Umbilical cord (tissue), 2 donors: ENCODE data around the gene PDE6A. TPM values are rescaled to one million over a fixed set of nuclear protein-coding genes. Genes with fewer than 3 reads are reported as not detected.
"Not testable (repeated sequence)": the region's sequence is repeated elsewhere in the genome, so short reads cannot be mapped to it uniquely, and the experiment has no call there.

Experiments used
- DNase-seq: peaks from one replicate; pipeline ENCODE4 v3.0.0-alpha.2; 2015; ENCODE audit warnings: low spot score
- total RNA-seq: library from RNA; depleted of rRNA; stranded (reverse); fragments of >200 nt; gene quantifications from one replicate; pipeline ENCODE4 v1.2.3, GENCODE V29; 2014; ENCODE audit warnings: low replicate concordance; ENCODE audit not compliant: insufficient read depth

The PDE6A gene
- total RNA-seq, 1 donor from 2014 or later, result 5.3 TPM

GRCh38 chr5:149953436-149954121, 9.0 kb upstream of the PDE6A start:
- DNase-seq, result no peak

DNA sequence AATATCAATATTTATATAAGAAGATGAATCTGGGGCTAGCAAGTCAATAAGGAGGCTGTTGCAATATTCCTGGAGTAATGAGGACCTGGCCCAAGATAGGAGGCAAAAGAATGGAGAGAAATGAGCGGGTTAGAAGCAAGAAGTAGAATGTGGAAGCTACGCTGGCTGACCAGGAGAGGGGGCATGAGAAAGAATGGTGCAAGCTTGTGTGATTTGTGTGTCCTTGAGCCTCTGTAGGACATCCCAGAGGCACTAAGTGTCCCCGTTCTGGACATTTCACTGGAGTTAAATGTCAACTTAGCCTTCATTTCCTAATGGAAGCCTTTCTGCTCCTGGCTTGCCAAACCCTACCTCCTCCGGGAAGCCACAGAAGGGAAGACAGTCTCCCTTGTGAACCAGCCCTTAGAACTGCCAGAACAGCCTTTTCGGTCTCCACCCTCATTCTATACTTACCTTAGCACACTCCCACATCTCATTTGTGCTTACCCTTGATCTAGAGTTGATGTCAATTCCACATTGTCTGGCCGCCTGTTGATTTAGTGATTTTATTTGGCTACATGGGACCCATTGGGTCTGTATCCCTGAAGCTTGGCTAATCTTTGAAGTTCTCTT, 6.7 kb upstream of the PDE6A start:
- DNase-seq, result no peak

DNA sequence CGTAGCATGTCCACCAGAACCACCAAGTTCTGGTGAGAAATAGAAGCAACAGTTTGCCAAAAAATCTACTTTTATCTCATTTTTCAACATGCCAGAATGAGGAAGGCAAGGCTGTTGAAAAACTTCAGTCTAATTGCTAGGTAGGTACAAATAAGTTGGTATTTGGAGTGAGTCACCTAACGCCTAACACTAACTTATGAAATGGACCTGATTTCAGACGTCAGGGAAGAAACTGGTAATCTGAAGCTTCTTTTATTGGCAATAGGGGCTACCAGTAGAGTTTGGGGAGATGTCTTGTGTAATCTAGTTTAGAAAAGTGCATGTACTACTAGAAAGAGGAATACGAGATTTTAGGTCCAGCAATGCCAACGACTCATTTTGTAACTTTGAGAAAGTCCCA, 4.4 kb upstream of the PDE6A start:
- DNase-seq, result no peak

DNA sequence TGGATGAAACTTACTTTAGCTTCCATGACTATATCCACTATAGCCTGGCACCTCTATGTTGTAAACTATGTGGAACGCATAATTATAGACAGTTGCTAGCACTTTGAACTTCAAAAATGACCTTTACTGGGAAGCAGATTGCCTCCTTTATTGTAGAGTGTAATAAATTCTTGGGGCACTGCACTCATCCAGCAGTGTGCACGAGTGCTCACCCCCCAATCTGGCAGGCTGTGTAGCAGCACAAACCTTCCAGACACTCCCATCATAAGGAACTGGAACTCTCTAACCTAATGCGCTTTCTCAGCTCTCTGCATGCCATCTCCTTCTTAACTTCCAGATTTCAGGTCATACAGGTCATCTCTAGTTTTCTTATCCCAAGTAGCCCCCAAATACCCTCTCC, 1.5 kb upstream of the PDE6A start:
- no peak for DNase-seq

DNA sequence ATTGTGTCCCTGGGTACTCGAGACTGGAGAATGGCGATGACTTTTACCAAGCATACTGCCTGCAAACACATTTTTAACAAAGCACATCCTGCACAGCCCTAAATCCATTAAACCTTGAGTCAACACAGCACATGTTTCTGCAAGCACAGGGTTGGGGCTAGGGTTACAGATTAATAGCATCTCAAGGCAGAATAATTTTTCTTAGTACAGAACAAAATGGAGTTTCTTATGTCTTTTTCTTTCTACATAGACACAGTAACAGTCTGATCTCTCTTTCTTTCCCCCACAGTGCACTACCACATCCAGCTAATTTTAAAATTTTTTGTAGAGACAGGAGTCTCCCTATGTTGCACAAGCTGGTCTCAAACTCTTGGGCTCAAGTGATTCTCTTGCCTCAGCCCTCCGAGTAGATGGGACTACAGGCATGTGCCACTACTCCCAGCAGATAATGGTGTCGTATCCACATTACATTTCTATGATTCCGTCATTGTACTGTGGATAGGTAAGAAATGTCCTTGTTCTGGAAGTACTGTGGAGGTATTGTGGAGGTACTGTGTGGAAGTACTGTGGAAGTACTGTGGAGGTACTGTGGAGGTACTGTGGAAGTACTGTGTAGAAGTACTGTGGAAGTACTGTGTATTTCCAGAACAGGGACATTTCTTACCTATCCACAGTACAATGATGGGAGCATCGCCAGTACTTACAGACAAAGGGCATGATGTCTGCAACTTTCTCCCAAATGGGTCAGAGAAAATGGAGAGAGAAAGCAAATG, 1.2 kb downstream of the PDE6A start:
- not testable (repeated sequence) for DNase-seq

DNA sequence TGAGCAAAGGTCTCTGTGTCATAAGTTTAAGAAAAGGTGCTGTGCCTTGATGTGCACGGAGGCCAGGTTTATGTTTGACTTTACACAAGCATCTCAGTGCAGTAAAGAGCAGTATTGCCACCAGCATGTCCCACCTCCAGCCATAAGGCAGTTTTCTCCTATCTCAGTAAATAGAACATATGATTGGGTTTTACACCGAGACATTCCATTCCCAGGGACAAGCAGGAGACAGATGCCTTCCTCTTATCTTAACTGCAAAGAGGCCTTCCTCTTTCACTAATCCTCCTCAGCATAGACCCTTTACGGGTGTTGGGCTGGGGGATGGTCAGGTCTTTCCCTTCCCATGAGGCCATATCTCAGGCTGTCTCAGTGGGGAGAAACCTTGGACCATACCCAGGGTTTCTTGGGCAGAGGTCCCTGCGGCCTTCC, 1.8 kb downstream of the PDE6A start:
- DNase-seq, result not testable (repeated sequence)

DNA sequence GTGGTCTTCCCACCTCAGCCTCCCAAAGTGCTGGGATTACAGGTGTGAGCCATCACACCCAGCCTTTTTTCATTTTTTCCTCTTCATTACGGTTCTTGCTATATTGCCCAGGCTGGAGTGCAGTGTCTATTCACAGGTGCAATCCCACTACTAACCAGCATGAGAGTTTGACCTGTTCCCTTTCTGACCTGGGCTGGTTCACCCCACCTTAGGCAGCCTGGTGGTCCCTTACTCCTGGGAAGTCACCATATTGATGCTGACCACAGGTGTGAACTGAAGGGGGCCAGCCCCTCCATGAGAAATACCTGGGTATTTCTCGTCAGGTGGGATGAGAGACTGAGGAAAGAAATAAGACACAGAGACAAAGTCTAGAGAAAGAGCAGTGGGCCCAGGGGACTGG, 2.4 kb downstream of the PDE6A start:
- DNase-seq, result no peak

- DNase-seq, result no peak
These were observed 2.8 kb downstream of the PDE6A start for GRCh38 chr5:149941795-149942194.

GRCh38 chr5:149940941-149941644, 3.5 kb downstream of the PDE6A start:
- DNase-seq, result no peak

GRCh38 chr5:149940077-149940574, 4.5 kb downstream of the PDE6A start:
- no peak for DNase-seq

DNA sequence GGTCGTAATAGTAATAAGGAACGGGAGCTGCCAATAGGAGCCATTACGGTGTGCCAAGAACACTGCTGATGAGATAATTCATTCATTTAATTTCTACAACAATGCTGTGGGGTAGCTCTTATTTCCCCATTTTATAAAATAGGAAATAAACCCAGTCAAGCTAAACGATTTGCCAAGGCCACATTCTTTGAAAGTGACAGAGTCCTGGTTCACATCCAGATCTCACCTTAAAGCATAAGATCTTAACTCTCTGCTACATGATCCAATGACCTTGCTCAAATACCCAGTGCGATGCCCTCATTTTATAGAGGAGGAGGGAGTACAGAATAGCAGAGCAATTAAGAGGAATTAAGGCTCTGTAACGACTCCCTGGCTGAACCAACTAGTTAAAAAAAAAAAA, 5.0 kb downstream of the PDE6A start:
- no peak for DNase-seq

GRCh38 chr5:149938791-149939358, 5.7 kb downstream of the PDE6A start:
- no peak for DNase-seq

DNA sequence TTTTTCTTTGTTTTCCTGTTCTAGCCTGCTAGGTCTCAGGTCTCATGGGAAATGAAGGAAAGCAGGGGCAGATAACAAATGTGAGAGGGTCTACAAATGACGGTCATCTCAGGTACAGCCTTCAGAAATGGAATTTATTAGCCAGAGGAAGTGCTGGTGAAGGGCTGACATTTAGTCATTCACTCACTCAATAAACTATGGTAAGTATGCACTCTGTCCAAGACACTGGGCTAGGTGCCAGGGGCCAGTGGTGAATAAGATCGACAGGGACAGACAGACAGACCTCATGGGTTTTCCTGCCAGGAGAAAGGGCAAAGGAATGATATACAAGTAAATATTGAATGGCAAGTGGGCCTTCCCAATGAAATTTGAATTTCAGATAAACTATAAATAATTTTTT, 6.3 kb downstream of the PDE6A start:
- DNase-seq, result no peak

DNA sequence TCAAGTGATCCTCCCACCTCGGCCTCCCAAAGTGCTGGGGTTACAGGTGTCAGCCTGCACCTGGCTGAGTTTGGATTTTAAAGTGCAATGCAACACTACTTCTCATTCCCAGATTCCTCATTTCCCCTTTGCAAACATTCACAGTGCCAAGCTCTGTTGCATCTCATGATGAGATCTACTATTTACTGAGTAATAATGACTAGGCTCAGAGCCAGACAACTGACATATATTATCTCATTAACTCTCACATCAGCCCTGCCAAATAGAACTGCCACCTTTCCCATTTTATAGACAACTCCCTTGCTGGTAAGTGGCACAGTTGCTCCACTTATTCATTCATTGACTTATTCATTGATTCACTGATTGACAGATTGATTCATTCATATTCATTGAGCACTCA, 7.0 kb downstream of the PDE6A start:
- DNase-seq, result no peak

DNA sequence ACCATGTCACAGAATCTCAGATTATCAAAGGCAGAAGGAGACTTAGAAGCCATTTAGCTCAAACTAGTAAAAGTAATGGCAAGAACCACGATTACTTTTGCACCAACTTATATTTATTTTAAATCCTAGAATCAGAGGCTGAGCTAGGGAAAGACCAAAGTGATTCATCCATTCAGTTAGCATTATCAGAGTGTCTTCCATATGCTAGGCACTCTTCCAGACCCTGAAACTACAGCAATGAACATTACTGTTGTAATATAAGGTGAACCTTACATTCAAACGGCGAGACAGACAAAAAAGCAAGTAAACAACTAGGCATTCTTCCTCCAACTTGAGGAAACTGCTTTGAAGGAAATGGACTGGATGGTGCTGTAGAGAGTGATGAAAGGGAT, 7.9 kb downstream of the PDE6A start:
- peak; percentile 41 for DNase-seq

DNA sequence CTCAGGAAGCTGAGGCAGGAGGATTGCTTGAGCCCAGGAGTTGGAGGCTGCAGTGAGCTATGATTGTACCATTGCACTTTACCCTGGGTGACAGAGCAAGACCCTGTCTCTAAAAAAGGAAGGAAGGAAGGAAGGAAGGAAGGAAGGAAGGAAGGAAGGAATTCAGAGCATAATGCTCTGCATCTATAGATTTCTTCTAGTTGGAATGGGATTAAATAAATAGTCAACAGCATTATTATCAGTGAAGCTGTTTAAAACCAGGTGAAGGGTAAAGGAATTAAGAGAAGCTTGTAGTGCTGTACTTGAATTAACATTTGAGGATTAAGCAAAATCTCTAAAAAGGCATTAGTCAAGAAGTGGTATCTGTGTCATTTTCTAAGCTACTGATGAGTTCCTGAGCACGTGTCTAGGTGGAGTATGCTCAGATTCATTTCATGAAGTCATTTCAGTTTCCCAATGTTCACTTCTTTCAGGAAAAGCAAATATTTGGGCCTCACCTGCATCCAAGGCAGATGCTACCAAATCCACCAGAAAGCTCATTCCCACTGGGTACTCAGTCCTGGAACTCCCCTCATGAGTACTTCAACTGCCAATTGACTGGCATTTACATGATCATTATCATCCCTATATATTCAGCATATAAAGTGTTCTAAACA, 8.4 kb downstream of the PDE6A start:
- DNase-seq, result no peak

- DNase-seq, result peak; percentile 28
These were observed 9.1 kb downstream of the PDE6A start for GRCh38 chr5:149935431-149935901.

GRCh38 chr5:149932445-149933350, 11.9 kb downstream of the PDE6A start:
- no peak for DNase-seq

DNA sequence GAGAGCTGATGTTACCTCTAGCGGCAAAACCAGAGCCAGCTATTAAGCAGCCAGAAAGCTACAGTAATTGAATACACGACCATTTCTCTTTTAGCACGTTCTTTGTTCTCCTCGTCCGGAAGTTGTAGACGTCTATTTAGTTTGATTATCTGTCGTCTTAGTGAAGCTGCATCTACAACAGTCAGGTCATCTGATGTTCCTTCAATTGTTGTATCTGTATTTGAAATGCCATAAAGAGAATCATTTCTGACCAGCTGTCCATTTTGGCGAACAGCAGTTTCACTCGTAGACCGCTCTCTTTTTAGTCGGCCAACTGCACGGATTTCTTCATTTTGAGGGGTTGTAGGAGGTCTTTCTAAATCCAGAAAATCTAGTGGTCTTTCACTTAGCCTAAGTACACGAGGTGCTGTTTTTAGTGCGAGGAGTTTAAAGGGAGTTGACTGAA, 12.6 kb downstream of the PDE6A start:
- no peak for DNase-seq
